A549 (cell line): ENCODE results near the gene MAP4K4. TPM values are rescaled to one million over a fixed set of nuclear protein-coding genes. Genes with fewer than 3 reads are reported as not detected.

Experiments used
- ATAC-seq, 2 experiments: fragments of 200-7000 bp in 1 of 2; fragments of >200 bp in 1 of 2; cut with Nextera tagmentation in 1 of 2; cut with Tn5 transposase in 1 of 2; 3 replicates each; pipeline versions ENCODE4 v1.8.0 to v1.9.1; 2018 to 2020; ENCODE audit warnings: mild to moderate bottlenecking in 1 of 2, moderate library complexity in 1 of 2
- CTCF ChIA-PET: fragments of 300-600 bp; sonication (Branson Sonifier 250); formaldehyde crosslinking; extraction: SDS; loops from one replicate; lab custom pipeline; 2021; ENCODE audit warnings: antibody characterized with exemption, inconsistent platforms; lab: Yijun Ruan, JAX
- POLR2A ChIA-PET: fragments of 350-600 bp; formaldehyde crosslinking; extraction: SDS; loops from one replicate; lab custom pipeline; 2021; ENCODE audit warnings: antibody characterized with exemption, inconsistent platforms; lab: Yijun Ruan, JAX
- DNase-seq, 2 experiments: peaks; one replicate each; pipeline versions ENCODE4 v3.0.0 to v3.0.0-alpha.2; 2011 to 2016; ENCODE audit warnings: low read depth in 1 of 2, low spot score in 1 of 2
- FAIRE-seq: peaks from 2 replicates; lab custom pipeline; 2011; peaks lifted over from hg19 to GRCh38; lab: Jason Lieb, UNC
- H3K27ac ChIP-seq, 2 experiments: fragments of >200 bp; sonication (Bioruptor Twin); formaldehyde crosslinking; 3 replicates each; pipeline ENCODE4 v1.5.1; 2016 to 2017
- H3K4me1 ChIP-seq: fragments of >200 bp; sonication (Bioruptor Twin); formaldehyde crosslinking; 3 replicates; pipeline ENCODE4 v1.6.1; 2016
- H3K4me2 ChIP-seq: fragments of >200 bp; sonication (Bioruptor Twin); formaldehyde crosslinking; 3 replicates; pipeline ENCODE4 v1.6.1; 2016
- H3K4me3 ChIP-seq: fragments of >200 bp; sonication (Bioruptor Twin); formaldehyde crosslinking; 3 replicates; pipeline ENCODE4 v1.5.1; 2016
- H3K9me3 ChIP-seq: fragments of >200 bp; sonication (Bioruptor Twin); formaldehyde crosslinking; 3 replicates; pipeline ENCODE4 v1.6.1; 2016
- BHLHE40 ChIP-seq: IDR thresholded peaks from 2 replicates; pipeline ENCODE4 v1.6.1; 2012; ENCODE audit warnings: low read depth, low read length, inconsistent platforms
- CEBPB ChIP-seq, 2 experiments: fragments of >200 bp in 1 of 2; sonication (Bioruptor Twin) in 1 of 2; formaldehyde crosslinking in 1 of 2; IDR thresholded peaks; 2 replicates each; pipeline ENCODE4 v1.6.1; 2012 to 2016
- CHD2 ChIP-seq: fragments of 150-350 bp; IDR thresholded peaks from 2 replicates; pipeline ENCODE4 v1.6.1; 2014; ENCODE audit warnings: low read length; ENCODE audit not compliant: partially characterized antibody
- EHMT2 ChIP-seq: fragments of 200-600 bp; sonication (generic); IDR thresholded peaks from 2 replicates; pipeline ENCODE4 v1.6.1; 2016; ENCODE audit warnings: antibody characterized with exemption, low read depth, mild to moderate bottlenecking, moderate library complexity
- EP300 ChIP-seq, 2 experiments: fragments of >200 bp; sonication (Bioruptor Twin); formaldehyde crosslinking; IDR thresholded peaks; 2 replicates in 1 of 2; 3 replicates in 1 of 2; pipeline ENCODE4 v1.6.1; 2016 to 2017
- FOSL2 ChIP-seq, 2 experiments: fragments of 450-650 bp in 1 of 2; fragments of >200 bp in 1 of 2; sonication (Bioruptor Twin) in 1 of 2; formaldehyde crosslinking; IDR thresholded peaks; 2 replicates each; pipeline versions ENCODE4 v1.5.0 to v1.6.1; 2016 to 2020; ENCODE audit warnings: mild to moderate bottlenecking in 1 of 2, moderate library complexity in 1 of 2
- HDAC2 ChIP-seq: fragments of 200-600 bp; sonication (generic); IDR thresholded peaks from 2 replicates; pipeline ENCODE4 v1.6.1; 2016
- HES2 ChIP-seq: fragments of >200 bp; sonication (Bioruptor Twin); formaldehyde crosslinking; IDR thresholded peaks from 2 replicates; pipeline ENCODE4 v1.6.1; 2016
- HOXB13 ChIP-seq: fragments of 250-450 bp; sonication (Bioruptor Pico); IDR thresholded peaks from 2 replicates; pipeline ENCODE4 v1.5.0; 2020; ENCODE audit warnings: low read depth, mild to moderate bottlenecking, moderate library complexity
- HOXB5 ChIP-seq: fragments of 250-450 bp; sonication (Bioruptor Pico); IDR thresholded peaks from 2 replicates; pipeline ENCODE4 v1.5.0; 2020; ENCODE audit warnings: mild to moderate bottlenecking, moderate library complexity
- JUN ChIP-seq, 2 experiments: fragments of >200 bp; sonication (Bioruptor Twin); formaldehyde crosslinking; IDR thresholded peaks; 2 replicates in 1 of 2; 3 replicates in 1 of 2; pipeline ENCODE4 v1.6.1; 2016 to 2017
- JUNB ChIP-seq: fragments of >200 bp; sonication (Bioruptor Twin); formaldehyde crosslinking; IDR thresholded peaks from 2 replicates; pipeline ENCODE4 v1.6.1; 2016
- MAZ ChIP-seq: fragments of 150-350 bp; IDR thresholded peaks from 2 replicates; pipeline ENCODE4 v1.6.1; 2014; ENCODE audit warnings: antibody characterized with exemption, low read depth, low read length, borderline replicate concordance
- NR3C1 ChIP-seq: fragments of >200 bp; sonication (Bioruptor Twin); formaldehyde crosslinking; IDR thresholded peaks from 3 replicates; pipeline ENCODE4 v1.6.1; 2017
- PHF8 ChIP-seq: fragments of 200-600 bp; sonication (generic); IDR thresholded peaks from 2 replicates; pipeline ENCODE4 v1.6.1; 2016; ENCODE audit warnings: low read depth, mild to moderate bottlenecking, antibody characterized with exemption, moderate library complexity, borderline replicate concordance
- RARB ChIP-seq: fragments of 250-450 bp; sonication (Bioruptor Pico); IDR thresholded peaks from 2 replicates; pipeline ENCODE4 v1.8.0; 2021; ENCODE audit warnings: mild to moderate bottlenecking, moderate library complexity
- RFX5 ChIP-seq: fragments of 450-650 bp; IDR thresholded peaks from 2 replicates; pipeline ENCODE4 v1.7.1; 2014; ENCODE audit warnings: antibody characterized with exemption, mild to moderate bottlenecking, moderate library complexity
- SMC3 ChIP-seq: fragments of >200 bp; sonication (Bioruptor Twin); formaldehyde crosslinking; IDR thresholded peaks from 3 replicates; pipeline ENCODE4 v1.6.1; 2018; ENCODE audit warnings: inconsistent platforms
- USF2 ChIP-seq: fragments of 450-650 bp; IDR thresholded peaks from 2 replicates; pipeline ENCODE4 v1.6.1; 2014; ENCODE audit warnings: antibody characterized with exemption
- ZC3H11A ChIP-seq: fragments of 450-650 bp; IDR thresholded peaks from 2 replicates; pipeline ENCODE4 v1.6.1; 2014; ENCODE audit warnings: antibody characterized with exemption, mild to moderate bottlenecking
- ZFP36 ChIP-seq: fragments of 450-650 bp; IDR thresholded peaks from 2 replicates; pipeline ENCODE4 v1.6.1; 2014; ENCODE audit warnings: borderline replicate concordance; ENCODE audit not compliant: partially characterized antibody
- ZNF302 ChIP-seq: fragments of 250-450 bp; sonication (Bioruptor Pico); IDR thresholded peaks from 2 replicates; pipeline ENCODE4 v1.9.0; 2021; ENCODE audit warnings: inconsistent platforms, mild to moderate bottlenecking, moderate library complexity
- WGBS: methylation state at CpG from one replicate; pipeline ENCODE4 v1.1.6; 2017; ENCODE audit errors: missing lambda C conversion rate; 5-methylcytosine and 5-hydroxymethylcytosine counted together
- polyA plus RNA-seq, 4 experiments: library from polyadenylated mRNA; depleted of rRNA in 3 of 4; stranded (reverse); fragments of >200 nt; fragmentation: RNase III in 1 of 4; extraction: RNeasy Plus Mini Kit Qiagen cat#74134 plus additional on column Dnase treatment in 1 of 4; gene quantifications; 2 replicates in 3 of 4; 3 replicates in 1 of 4; pipeline ENCODE4 v1.2.3, GENCODE V29; 2011 to 2017
- TF ChIP-seq, protein P1 (sequence below): fragments of 250-450 bp; sonication (Bioruptor Pico); IDR thresholded peaks from 2 replicates; pipeline ENCODE4 v1.5.0; 2020; ENCODE audit warnings: low read depth, mild to moderate bottlenecking, moderate library complexity

The MAP4K4 gene
- polyA plus RNA-seq, 2 of the 4 experiments (the other 2 are of a cell fraction) = 61.9 to 82.2 TPM

- H3K4me3 ChIP-seq = no peak overlapping the region
- peak overlapping the region; percentile 62 for H3K4me2 ChIP-seq
- peaks cover 78% of the 10 kb centered on the region for H3K4me1 ChIP-seq
- CTCF ChIA-PET = interaction anchor here (0.5 to 1.1 kb wide), 5 partner anchors 20 to 332 kb away, joined by 3 read pairs; no protein-coding TSS in a partner anchor
- peak; percentile 43; the same call in 1 of the 2 replicates for TF ChIP-seq JUNB
- no peak for TF ChIP-seq MAZ
- TF ChIP-seq EHMT2 = no peak
- no peak for TF ChIP-seq RARB
- TF ChIP-seq NR3C1 = no peak
- no peak for TF ChIP-seq CHD2
- TF ChIP-seq ZFP36 = no peak
- 0 out of 2 replicates have a peak, but pooled peaks have one; percentile 43 for TF ChIP-seq HES2
- TF ChIP-seq FOSL2 (IDR thresholded peaks at IDR 0.05) = peak; percentile 14; the same call in 1 of the 2 replicates
- 0 out of 2 replicates have a peak, but pooled peaks have one; percentile 50 for TF ChIP-seq FOSL2 (CRISPR knock-in tag; IDR thresholded peaks at IDR 0.05)
- no peak for TF ChIP-seq JUN (IDR thresholded peaks at IDR 0.05)
- TF ChIP-seq CEBPB (IDR thresholded peaks at IDR 0.05) = peak; percentile 86 to 90
- DNase-seq (peak in 1 of 2 experiments; percentile 22), FAIRE-seq (no peak), ATAC-seq (peak; percentile 52 to 53; a peak in 5 of 6 replicates)
- H3K9me3 ChIP-seq = no peaks in the 10 kb centered on the region
- 6% methylated on average over 1 of the region's 1 CpG for WGBS
- POLR2A ChIA-PET = no interaction called here
- H3K27ac ChIP-seq = peak overlapping the region; percentile 57 to 65; a peak in 3 of 6 replicates
Observed at GRCh38 chr2:101736861-101737291, 39.4 kb downstream of the MAP4K4 start.

GRCh38 chr2:101737478-101738255, 40.2 kb downstream of the MAP4K4 start:
- TF ChIP-seq HES2 = no peak
- TF ChIP-seq CEBPB (IDR thresholded peaks at IDR 0.05) = peak; percentile 26 to 31; a peak in 3 of 4 replicates
- no peak for TF ChIP-seq HOXB13 (CRISPR knock-in tag)
- TF ChIP-seq PHF8 = no peak
- no peak for TF ChIP-seq RARB
- no peak for TF ChIP-seq FOSL2 (IDR thresholded peaks at IDR 0.05)
- TF ChIP-seq FOSL2 (CRISPR knock-in tag; IDR thresholded peaks at IDR 0.05) = peak; percentile 41
- TF ChIP-seq RFX5 = no peak
- TF ChIP-seq CHD2 = no peak
- no peak for TF ChIP-seq BHLHE40
- TF ChIP-seq USF2 = no peak
- no peak for TF ChIP-seq HOXB5 (CRISPR knock-in tag)
- no peak for TF ChIP-seq ZC3H11A
- peak overlapping the region; percentile 62 for H3K4me2 ChIP-seq
- H3K27ac ChIP-seq = peak overlapping the region; percentile 39 to 53; a peak in 5 of 6 replicates
- FAIRE-seq (no peak), DNase-seq (peak; percentile 39 to 57), ATAC-seq (peak; percentile 25 to 51; a peak in 3 of 6 replicates)
- ChIA-PET CTCF (interaction anchor here (0.5 kb wide), 1 partner anchor 30 kb away, joined by 3 read pairs; no protein-coding TSS in a partner anchor), POLR2A (no interaction called here)
- peaks cover 82% of the 10 kb centered on the region for H3K4me1 ChIP-seq
- H3K9me3 ChIP-seq = no peaks in the 10 kb centered on the region
- H3K4me3 ChIP-seq = no peak overlapping the region
- WGBS = 54% methylated on average over 3 of the region's 3 CpGs

DNA sequence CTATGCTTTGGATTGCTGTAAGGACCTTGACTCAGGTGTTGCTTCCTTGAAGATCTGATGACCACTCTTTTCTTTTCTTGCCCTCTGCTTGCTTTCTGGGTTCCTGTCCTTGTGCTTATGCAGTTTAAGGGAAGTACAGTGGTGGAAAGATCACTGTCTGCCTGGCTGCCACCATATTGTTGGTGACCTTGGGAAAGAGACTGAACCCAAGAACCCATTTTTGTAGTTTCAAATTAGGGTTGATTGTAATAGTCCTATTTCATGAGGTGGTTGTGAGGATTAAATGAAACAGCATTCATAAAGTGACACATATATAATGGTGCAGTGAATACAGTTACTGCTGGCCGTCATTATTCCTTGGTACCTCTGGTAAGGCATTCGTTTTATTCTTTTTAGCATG, 41.1 kb downstream of the MAP4K4 start:
- Histone ChIP-seq H3K27ac (peak overlapping the region; percentile 39 to 53; a peak in 1 of 6 replicates), H3K4me2 (peak overlapping the region; percentile 62; the same call in 2 of the 3 replicates), H3K4me1 (peaks cover 84% of the 10 kb centered on the region), H3K9me3 (no peaks in the 10 kb centered on the region), H3K4me3 (no peak overlapping the region)
- FAIRE-seq (no peak), DNase-seq (no peak), ATAC-seq (no peak)
- no peak for TF ChIP-seq HDAC2
- TF ChIP-seq EP300 (IDR thresholded peaks at IDR 0.05) = no peak
- TF ChIP-seq SMC3 = no peak
- no peak for TF ChIP-seq ZNF302 (CRISPR knock-in tag)
- TF ChIP-seq, protein P1, sequence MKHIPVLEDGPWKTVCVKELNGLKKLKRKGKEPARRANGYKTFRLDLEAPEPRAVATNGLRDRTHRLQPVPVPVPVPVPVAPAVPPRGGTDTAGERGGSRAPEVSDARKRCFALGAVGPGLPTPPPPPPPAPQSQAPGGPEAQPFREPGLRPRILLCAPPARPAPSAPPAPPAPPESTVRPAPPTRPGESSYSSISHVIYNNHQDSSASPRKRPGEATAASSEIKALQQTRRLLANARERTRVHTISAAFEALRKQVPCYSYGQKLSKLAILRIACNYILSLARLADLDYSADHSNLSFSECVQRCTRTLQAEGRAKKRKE (CRISPR knock-in tag) = no peak
- 89% methylated on average over 2 of the region's 2 CpGs for WGBS
- ChIA-PET POLR2A (no interaction called here), CTCF (no interaction called here)
